CD4-positive, alpha-beta T cell (primary cell): ENCODE results near the gene RIN3. TPM values are rescaled to one million over a fixed set of nuclear protein-coding genes. Genes with fewer than 3 reads are reported as not detected.
A peak's percentile ranks its signal among the peaks of the same experiment; 100 is the strongest.

ENCODE experiments used
- ATAC-seq: fragments of 200-7000 bp; cut with Tn5 transposase; one replicate; pipeline ENCODE4 v1.10.0; 2022; ENCODE audit warnings: mild to moderate bottlenecking; ENCODE audit not compliant: poor library complexity
- CTCF ChIA-PET: fragments of 350-600 bp; sonication (Branson Sonifier 250); formaldehyde crosslinking; loops from one replicate; lab custom pipeline; 2021; ENCODE audit warnings: antibody characterized with exemption, inconsistent platforms; lab: Charles Lee
- POLR2A ChIA-PET: fragments of 350-600 bp; sonication (Branson Sonifier 250); formaldehyde crosslinking; loops from one replicate; lab custom pipeline; 2021; ENCODE audit warnings: antibody characterized with exemption, inconsistent platforms; lab: Charles Lee
- DNase-seq, 14 experiments: peaks; one replicate each; pipeline ENCODE4 v3.0.0-alpha.2; 2013 to 2020; ENCODE audit warnings: mixed read lengths in 2 of 14
- H3K27ac ChIP-seq, 2 donors: one replicate each; pipeline versions ENCODE4 v1.5.1 to v1.7.0; 2013; ENCODE audit warnings: low read length in 2 of 2, low read depth in 1 of 2, mild to moderate bottlenecking in 1 of 2
- H3K27me3 ChIP-seq, 2 experiments: 1 replicate in 1 of 2; 2 replicates in 1 of 2; pipeline versions ENCODE4 v1.6.1 to v1.7.0; 2013; ENCODE audit warnings: low read length in 2 of 2, control low read depth in 1 of 2, mild to moderate bottlenecking in 1 of 2, moderate library complexity in 1 of 2; ENCODE audit not compliant: insufficient read depth in 2 of 2, control insufficient read depth in 1 of 2
- H3K36me3 ChIP-seq: one replicate; pipeline ENCODE4 v1.6.1; 2013; ENCODE audit warnings: low read length, control low read depth; ENCODE audit not compliant: insufficient read depth
- H3K4me1 ChIP-seq: one replicate; pipeline ENCODE4 v1.6.1; 2013; ENCODE audit warnings: low read length, control low read depth; ENCODE audit not compliant: insufficient read depth
- H3K4me3 ChIP-seq: one replicate; pipeline ENCODE4 v1.5.1; 2013; ENCODE audit warnings: mild to moderate bottlenecking, low read length, moderate library complexity
- H3K9me3 ChIP-seq, 2 experiments: 1 replicate in 1 of 2; 2 replicates in 1 of 2; pipeline versions ENCODE4 v1.6.1 to v1.7.0; 2013; ENCODE audit warnings: low read length in 2 of 2, mild to moderate bottlenecking in 2 of 2, control low read depth in 1 of 2, moderate library complexity in 1 of 2; ENCODE audit not compliant: control insufficient read depth in 1 of 2, insufficient read depth in 1 of 2
- H3K27ac Mint-ChIP-seq: one replicate; pipeline ENCODE4 v1.8.0; 2020; ENCODE audit warnings: mixed read lengths
- H3K27me3 Mint-ChIP-seq: one replicate; pipeline ENCODE4 v1.8.0; 2021; ENCODE audit warnings: mixed read lengths
- H3K36me3 Mint-ChIP-seq: one replicate; pipeline ENCODE4 v1.8.0; 2021; ENCODE audit warnings: low read depth, mixed read lengths
- H3K4me1 Mint-ChIP-seq: one replicate; pipeline ENCODE4 v1.8.0; 2021; ENCODE audit warnings: low read depth, mixed read lengths
- H3K4me3 Mint-ChIP-seq: one replicate; pipeline ENCODE4 v1.8.0; 2020; ENCODE audit warnings: mild to moderate bottlenecking, mixed read lengths
- H3K9me3 Mint-ChIP-seq: one replicate; pipeline ENCODE4 v1.8.0; 2020; ENCODE audit warnings: mixed read lengths
- CTCF ChIP-seq: fragments of 200-600 bp; IDR thresholded peaks from one replicate; pipeline ENCODE4 v1.8.0; 2022; ENCODE audit warnings: antibody characterized with exemption, mild to moderate bottlenecking
- intact Hi-C, 2 experiments: fragments of 100-400 bp; cut with DNase I in 1 of 2; cut with micrococcal nuclease in 1 of 2; formaldehyde crosslinking; loops; one replicate each; pipeline versions ENCODE4 v1.15.1 to v1.9.0; 2023 to 2025; cut with DNase I, micrococcal nuclease
- total RNA-seq, 174 experiments: library from RNA in 2 of 174; stranded (reverse) in 2 of 174; gene quantifications; one replicate each; pipeline ENCODE4 v1.2.3 and lab custom pipeline; 2021 to 2026

RIN3 gene
- total RNA-seq, 2 experiments from 2014 or later: 67.9 to 72.2 TPM

GRCh38 chr14:92501891-92502351 lies 11.7 kb upstream of the RIN3 start:
- DNase-seq (no peak), ATAC-seq (no peak)
- H3K4me1 ChIP-seq: peaks cover 5% of the 10 kb centered on the region
- H3K9me3 ChIP-seq: peaks cover 0 to 3% of the 10 kb centered on the region in 2 experiments
- intact Hi-C loops: no loop called here
- no peak overlapping the region for H3K4me3 ChIP-seq
- Mint-ChIP-seq H3K4me1 (peaks cover 13% of the 10 kb centered on the region), H3K27me3 (no peaks in the 10 kb centered on the region), H3K4me3 (no peak overlapping the region), H3K9me3 (no peaks in the 10 kb centered on the region), H3K36me3 (no peaks in the 10 kb centered on the region), H3K27ac (no peak overlapping the region)
- no peaks in the 10 kb centered on the region for H3K27me3 ChIP-seq
- H3K27ac ChIP-seq: no peak overlapping the region
- no peaks in the 10 kb centered on the region for H3K36me3 ChIP-seq
- POLR2A ChIA-PET: no interaction called here
- no peak for TF ChIP-seq CTCF
- CTCF ChIA-PET: no interaction called here

- peaks cover 9% of the 10 kb centered on the region for H3K4me1 ChIP-seq
- POLR2A ChIA-PET: no interaction called here
- Mint-ChIP-seq H3K4me1 (peaks cover 20% of the 10 kb centered on the region), H3K27me3 (no peaks in the 10 kb centered on the region), H3K27ac (no peak overlapping the region), H3K9me3 (no peaks in the 10 kb centered on the region), H3K4me3 (no peak overlapping the region), H3K36me3 (no peaks in the 10 kb centered on the region)
- no peak for TF ChIP-seq CTCF
- CTCF ChIA-PET: no interaction called here
- H3K9me3 ChIP-seq: peaks cover 0 to 3% of the 10 kb centered on the region in 2 experiments
- H3K4me3 ChIP-seq: no peak overlapping the region
- no peaks in the 10 kb centered on the region for H3K36me3 ChIP-seq
- intact Hi-C loops: no loop called here
- H3K27ac ChIP-seq: no peak overlapping the region
- no peaks in the 10 kb centered on the region for H3K27me3 ChIP-seq
- ATAC-seq: no peak
- no peak for DNase-seq
Measured at GRCh38 chr14:92502541-92503286, 10.9 kb upstream of the RIN3 start.

GRCh38 chr14:92503756-92504491 lies 9.7 kb upstream of the RIN3 start:
- peak in 2 of 14 experiments; percentile 55 to 64 for DNase-seq
- Mint-ChIP-seq H3K36me3 (no peaks in the 10 kb centered on the region), H3K4me1 (peaks cover 20% of the 10 kb centered on the region), H3K4me3 (no peak overlapping the region), H3K27me3 (no peaks in the 10 kb centered on the region), H3K9me3 (no peaks in the 10 kb centered on the region), H3K27ac (no peak overlapping the region)
- Histone ChIP-seq H3K27me3 (no peaks in the 10 kb centered on the region), H3K4me3 (no peak overlapping the region), H3K4me1 (peaks cover 9% of the 10 kb centered on the region), H3K27ac (no peak overlapping the region), H3K9me3 (peaks cover 0 to 3% of the 10 kb centered on the region in 2 experiments), H3K36me3 (no peaks in the 10 kb centered on the region)
- TF ChIP-seq CTCF: no peak
- ChIA-PET POLR2A (no interaction called here), CTCF (interaction anchor here (0.6 kb wide), 1 partner anchor 72 kb away, joined by 3 read pairs; no protein-coding TSS in a partner anchor)
- no peak for ATAC-seq
- intact Hi-C loops: no loop called here
